ENCODE measurements around the gene LCE2B. TPM values are rescaled to one million over a fixed set of nuclear protein-coding genes. Genes with fewer than 3 reads are reported as not detected.
"Not testable (repeated sequence)": the region's sequence is repeated elsewhere in the genome, so short reads cannot be mapped to it uniquely, and the experiment has no call there.

LCE2B gene
- polyA plus RNA-seq (ENCODE audit: low read depth in 6 of 6) = not detected

- H3K36me3 Mint-ChIP-seq; H3K4me3 Mint-ChIP-seq; DNase-seq; H3K9me3 Mint-ChIP-seq; H3K27ac Mint-ChIP-seq; ATAC-seq (ENCODE audit: low read depth in 2 of 2); H3K4me1 Mint-ChIP-seq: not testable (repeated sequence)
- H3K27me3 Mint-ChIP-seq = peaks cover 12 to 45% (median 14%) of the 10 kb centered on the region in 3 donors
Observed at GRCh38 chr1:152685823-152686222, at the start of gene LCE2B. Gene LCE2B, plus strand, starts transcription at chr1:152686123. Its CDS starts 721 bp downstream, at chr1:152686844.

- no peak for DNase-seq
- H3K4me1 Mint-ChIP-seq = no peaks in the 10 kb centered on the region
- H3K27ac Mint-ChIP-seq = no peak overlapping the region
- H3K27me3 Mint-ChIP-seq = peaks cover 9 to 19% (median 18%) of the 10 kb centered on the region in 3 donors
- H3K9me3 Mint-ChIP-seq = peaks cover 0 to 11% (median 8%) of the 10 kb centered on the region in 7 donors
- no peak for ATAC-seq (ENCODE audit: low read depth in 2 of 2)
- no peaks in the 10 kb centered on the region for H3K36me3 Mint-ChIP-seq
- no peak overlapping the region for H3K4me3 Mint-ChIP-seq
Observed at GRCh38 chr1:152640351-152640750, 45.6 kb upstream of the LCE2B start.

GRCh38 chr1:152643945-152644344 is 42.0 kb upstream of the LCE2B start:
- Mint-ChIP-seq H3K4me1 (no peaks in the 10 kb centered on the region), H3K27me3 (peaks cover 9 to 41% (median 27%) of the 10 kb centered on the region in 3 donors), H3K36me3 (no peaks in the 10 kb centered on the region), H3K9me3 (peaks cover 0 to 8% (median 4%) of the 10 kb centered on the region in 7 donors), H3K27ac (peak overlapping the region in 1 of 6 donors; percentile 82), H3K4me3 (no peak overlapping the region)
- ATAC-seq (ENCODE audit: low read depth in 2 of 2) = no peak
- no peak for DNase-seq

- Mint-ChIP-seq H3K9me3 (no peaks in the 10 kb centered on the region), H3K27me3 (peaks cover 20 to 41% (median 27%) of the 10 kb centered on the region in 3 donors), H3K4me1 (no peaks in the 10 kb centered on the region), H3K36me3 (no peaks in the 10 kb centered on the region), H3K27ac (no peak overlapping the region), H3K4me3 (no peak overlapping the region)
- ATAC-seq (ENCODE audit: low read depth in 2 of 2) = no peak
- DNase-seq = no peak
Observed at GRCh38 chr1:152645146-152645545, 40.8 kb upstream of the LCE2B start.

- Mint-ChIP-seq H3K4me1 (no peaks in the 10 kb centered on the region), H3K9me3 (no peaks in the 10 kb centered on the region), H3K36me3 (no peaks in the 10 kb centered on the region), H3K27ac (no peak overlapping the region), H3K27me3 (peaks cover 25 to 41% (median 30%) of the 10 kb centered on the region in 3 donors), H3K4me3 (no peak overlapping the region)
- DNase-seq = no peak
- no peak for ATAC-seq (ENCODE audit: low read depth in 2 of 2)
Observed at GRCh38 chr1:152646656-152647055, 39.3 kb upstream of the LCE2B start.

- DNase-seq (no peak), ATAC-seq (ENCODE audit: low read depth in 2 of 2) (no peak)
- Mint-ChIP-seq H3K27me3 (peaks cover 13 to 26% (median 20%) of the 10 kb centered on the region in 3 donors), H3K27ac (no peak overlapping the region), H3K36me3 (no peaks in the 10 kb centered on the region), H3K9me3 (no peaks in the 10 kb centered on the region), H3K4me1 (peaks cover 0 to 2% (median 0%) of the 10 kb centered on the region in 3 donors), H3K4me3 (peak overlapping the region in 1 of 8 donors; percentile 17)
Observed at GRCh38 chr1:152654110-152654509, 31.8 kb upstream of the LCE2B start.

- DNase-seq (no peak), ATAC-seq (ENCODE audit: low read depth in 2 of 2) (no peak)
- Mint-ChIP-seq H3K9me3 (no peaks in the 10 kb centered on the region), H3K4me3 (no peak overlapping the region), H3K27me3 (peaks cover 13 to 20% (median 17%) of the 10 kb centered on the region in 3 donors), H3K36me3 (no peaks in the 10 kb centered on the region), H3K4me1 (peaks cover 0 to 2% (median 0%) of the 10 kb centered on the region in 3 donors), H3K27ac (no peak overlapping the region)
Observed at GRCh38 chr1:152656459-152656858, 29.5 kb upstream of the LCE2B start.

GRCh38 chr1:152657677-152658076 is 28.2 kb upstream of the LCE2B start:
- Mint-ChIP-seq H3K4me1 (peaks cover 0 to 2% (median 0%) of the 10 kb centered on the region in 3 donors), H3K27ac (no peak overlapping the region), H3K27me3 (peaks cover 8 to 26% (median 19%) of the 10 kb centered on the region in 3 donors), H3K36me3 (no peaks in the 10 kb centered on the region), H3K9me3 (peaks cover 0 to 2% (median 0%) of the 10 kb centered on the region in 7 donors), H3K4me3 (no peak overlapping the region)
- ATAC-seq (ENCODE audit: low read depth in 2 of 2) (no peak), DNase-seq (no peak)

GRCh38 chr1:152658649-152659048 is 27.3 kb upstream of the LCE2B start:
- Mint-ChIP-seq H3K9me3 (peaks cover 0 to 4% (median 0%) of the 10 kb centered on the region in 7 donors), H3K27ac (no peak overlapping the region), H3K36me3 (no peaks in the 10 kb centered on the region), H3K4me3 (no peak overlapping the region), H3K27me3 (peaks cover 8 to 26% (median 23%) of the 10 kb centered on the region in 3 donors), H3K4me1 (peaks cover 0 to 2% (median 0%) of the 10 kb centered on the region in 3 donors)
- ATAC-seq (ENCODE audit: low read depth in 2 of 2) (no peak), DNase-seq (no peak)

GRCh38 chr1:152663098-152663497 is 22.8 kb upstream of the LCE2B start, which contains the start of gene LCE2D:
Gene LCE2D, plus strand, starts transcription at chr1:152663380. Its CDS starts 726 bp downstream, at chr1:152664106.
- Mint-ChIP-seq H3K4me1 (no peaks in the 10 kb centered on the region), H3K36me3 (no peaks in the 10 kb centered on the region)

GRCh38 chr1:152666171-152666570 is 19.8 kb upstream of the LCE2B start:
- H3K9me3 Mint-ChIP-seq; DNase-seq; H3K4me3 Mint-ChIP-seq; H3K36me3 Mint-ChIP-seq; H3K4me1 Mint-ChIP-seq; ATAC-seq (ENCODE audit: low read depth in 2 of 2); H3K27ac Mint-ChIP-seq: not testable (repeated sequence)
- H3K27me3 Mint-ChIP-seq = peaks cover 34 to 38% (median 36%) of the 10 kb centered on the region in 3 donors

More at GRCh38 chr1:152663098-152663497, 22.8 kb upstream of the LCE2B start, which contains the start of gene LCE2D:
- Mint-ChIP-seq H3K9me3 (peaks cover 0 to 4% (median 0%) of the 10 kb centered on the region in 7 donors), H3K4me3 (no peak within 1 kb of the TSS), H3K27ac (no peak within 1 kb of the TSS), H3K27me3 (peaks cover 23 to 38% (median 34%) of the 10 kb centered on the region in 3 donors)
- DNase-seq = no peak
- no peak for ATAC-seq (ENCODE audit: low read depth in 2 of 2)

GRCh38 chr1:152667648-152668047 is 18.3 kb upstream of the LCE2B start:
- no peak for DNase-seq
- Mint-ChIP-seq H3K27ac (no peak overlapping the region), H3K4me3 (no peak overlapping the region), H3K36me3 (no peaks in the 10 kb centered on the region), H3K27me3 (peaks cover 29 to 47% (median 35%) of the 10 kb centered on the region in 3 donors), H3K9me3 (peaks cover 0 to 3% (median 0%) of the 10 kb centered on the region in 7 donors), H3K4me1 (no peaks in the 10 kb centered on the region)
- ATAC-seq (ENCODE audit: low read depth in 2 of 2) = no peak

GRCh38 chr1:152673016-152673415 is 12.9 kb upstream of the LCE2B start:
- Mint-ChIP-seq H3K9me3 (no peaks in the 10 kb centered on the region), H3K36me3 (no peaks in the 10 kb centered on the region), H3K27ac (no peak overlapping the region), H3K4me3 (no peak overlapping the region), H3K27me3 (peaks cover 23 to 56% (median 30%) of the 10 kb centered on the region in 3 donors), H3K4me1 (no peaks in the 10 kb centered on the region)
- DNase-seq = no peak
- ATAC-seq (ENCODE audit: low read depth in 2 of 2) = no peak

GRCh38 chr1:152674983-152675382 is 10.9 kb upstream of the LCE2B start, which contains the start of gene LCE2C:
Gene LCE2C, plus strand, starts transcription at chr1:152675279. Its CDS starts 737 bp downstream, at chr1:152676016.
- not testable (repeated sequence) for DNase-seq; H3K4me3 Mint-ChIP-seq; H3K4me1 Mint-ChIP-seq; H3K27ac Mint-ChIP-seq; H3K36me3 Mint-ChIP-seq; H3K9me3 Mint-ChIP-seq; ATAC-seq (ENCODE audit: low read depth in 2 of 2)
- peaks cover 30 to 71% (median 42%) of the 10 kb centered on the region in 3 donors for H3K27me3 Mint-ChIP-seq

All from naive B cell (primary cell).